ENCODE results near the gene LRRK2. TPM values are rescaled to one million over a fixed set of nuclear protein-coding genes. Genes with fewer than 3 reads are reported as not detected.

The LRRK2 gene
- total RNA-seq, 3 donors from 2014 or later = 11.1 to 30.9 (median 13.5) TPM

DNA sequence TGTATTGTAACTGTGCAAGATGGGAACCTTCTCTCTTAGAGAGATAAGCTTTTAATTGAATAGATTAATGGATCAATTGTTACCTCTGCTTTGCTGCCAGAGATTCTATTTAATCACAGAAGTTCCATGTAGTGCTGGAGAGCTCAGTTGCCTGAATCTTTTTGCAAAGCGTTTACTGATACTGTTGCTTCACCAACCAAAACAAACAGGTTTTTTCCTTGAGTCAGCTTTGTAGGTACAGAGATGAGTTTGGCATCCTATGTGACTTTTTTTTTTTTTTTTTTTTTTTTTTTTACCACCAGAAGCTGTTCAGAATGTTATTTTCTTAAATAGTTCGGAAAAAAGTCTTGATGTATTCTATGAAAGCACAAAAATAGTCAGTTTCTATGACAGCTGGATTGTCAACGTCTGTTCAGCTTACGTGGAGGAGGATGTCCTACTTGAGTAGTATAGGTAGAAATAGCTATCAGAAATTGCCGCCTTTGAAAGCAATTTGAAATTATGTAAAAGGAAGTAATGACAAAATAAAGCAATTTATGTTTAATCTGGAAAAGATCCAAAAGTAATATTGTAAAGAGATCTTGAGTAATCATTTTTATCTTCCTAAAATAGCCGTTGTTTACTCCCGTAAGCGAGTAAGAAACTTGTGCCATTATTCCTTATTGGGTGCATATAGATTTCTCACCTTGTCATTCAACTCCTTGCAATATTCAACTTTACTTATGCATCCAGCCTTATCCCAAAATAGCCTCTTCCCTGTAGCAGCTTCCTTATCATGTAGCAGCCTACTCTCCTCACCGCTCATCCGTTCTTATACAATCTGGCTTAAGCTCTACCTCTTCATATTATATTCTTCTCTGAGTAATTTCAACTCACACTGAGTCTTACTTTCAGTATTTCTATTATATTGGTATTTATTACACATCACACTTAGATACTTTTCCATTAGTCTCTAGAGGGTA is 5.2 kb downstream of the LRRK2 start:
- DNase-seq (ENCODE audit: low spot score in 2 of 2) = no peak
- intact Hi-C loops (cut with DNase I; ENCODE audit: low total_unique reads) = no loop called here
- Histone ChIP-seq H3K4me1 (no peaks in the 10 kb centered on the region), H3K9me3 (no peaks in the 10 kb centered on the region), H3K4me3 (no peak overlapping the region), H3K27ac (no peak overlapping the region), H3K27me3 (no peaks in the 10 kb centered on the region), H3K36me3 (no peaks in the 10 kb centered on the region)
- TF ChIP-seq POLR2A (IDR thresholded peaks at IDR 0.05) (no peak), CTCF (IDR thresholded peaks at IDR 0.05) (no peak), POLR2AphosphoS5 (IDR thresholded peaks at IDR 0.05) (no peak)

DNA sequence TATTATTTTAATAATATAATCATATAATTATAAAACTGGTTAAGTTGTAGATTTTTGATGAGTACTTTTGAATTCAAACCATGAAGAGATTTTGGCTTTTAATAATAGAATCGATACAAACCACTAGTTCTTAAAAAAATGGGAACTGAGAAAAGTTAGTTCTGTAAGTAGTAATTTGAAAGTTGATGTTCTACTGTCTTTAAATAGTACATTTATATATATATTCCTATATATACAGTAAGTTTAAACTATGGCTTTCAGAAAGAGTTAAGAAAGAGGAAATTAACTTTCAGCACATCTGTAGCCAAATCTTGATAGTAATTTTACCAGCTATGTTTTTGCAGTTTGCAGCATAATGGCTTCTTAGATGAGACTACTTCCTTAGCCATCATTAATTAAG is 7.8 kb downstream of the LRRK2 start:
- no peaks in the 10 kb centered on the region for H3K27me3 ChIP-seq
- H3K27ac ChIP-seq = no peak overlapping the region
- H3K4me1 ChIP-seq = no peaks in the 10 kb centered on the region
- no peaks in the 10 kb centered on the region for H3K9me3 ChIP-seq
- intact Hi-C loops (cut with DNase I; ENCODE audit: low total_unique reads) = no loop called here
- no peaks in the 10 kb centered on the region for H3K36me3 ChIP-seq
- H3K4me3 ChIP-seq = no peak overlapping the region
- no peak for DNase-seq (ENCODE audit: low spot score in 2 of 2)
- TF ChIP-seq CTCF (IDR thresholded peaks at IDR 0.05) (no peak), POLR2A (IDR thresholded peaks at IDR 0.05) (no peak), POLR2AphosphoS5 (IDR thresholded peaks at IDR 0.05) (no peak)

DNA sequence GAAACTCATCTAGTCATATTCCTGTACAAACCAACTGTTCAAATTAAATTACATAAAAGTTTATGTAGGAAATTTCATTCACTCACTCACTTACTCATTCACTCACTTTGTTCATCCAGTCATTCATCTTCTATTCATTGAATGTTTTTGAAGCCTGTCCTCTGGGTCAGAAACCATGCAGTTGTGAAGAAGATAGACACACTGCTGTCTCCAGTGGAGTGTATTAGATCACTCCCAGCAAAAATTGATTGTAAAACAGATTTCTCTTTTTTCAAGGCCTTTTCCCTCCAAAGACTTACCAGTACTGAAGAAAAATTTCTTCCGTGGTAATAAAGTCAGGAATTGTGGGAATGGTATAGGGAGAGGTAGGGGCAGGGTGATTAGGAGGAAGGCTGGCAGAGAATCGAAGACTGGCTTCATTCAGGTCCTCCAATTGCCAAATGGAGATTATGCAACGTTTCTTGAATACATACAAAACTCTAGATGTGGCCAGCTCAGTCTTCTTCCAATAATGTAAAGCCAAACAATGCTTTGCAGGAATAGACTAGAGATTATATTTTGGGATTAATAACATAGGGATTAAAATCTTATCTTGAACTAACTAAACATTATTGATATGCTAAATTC is 9.1 kb downstream of the LRRK2 start:
- H3K36me3 ChIP-seq = no peaks in the 10 kb centered on the region
- intact Hi-C loops (cut with DNase I; ENCODE audit: low total_unique reads) = no loop called here
- no peaks in the 10 kb centered on the region for H3K4me1 ChIP-seq
- H3K4me3 ChIP-seq = no peak overlapping the region
- no peaks in the 10 kb centered on the region for H3K9me3 ChIP-seq
- TF ChIP-seq CTCF (IDR thresholded peaks at IDR 0.05) (no peak), POLR2AphosphoS5 (IDR thresholded peaks at IDR 0.05) (no peak), POLR2A (IDR thresholded peaks at IDR 0.05) (no peak)
- no peak for DNase-seq (ENCODE audit: low spot score in 2 of 2)
- no peak overlapping the region for H3K27ac ChIP-seq
- H3K27me3 ChIP-seq = no peaks in the 10 kb centered on the region

DNA sequence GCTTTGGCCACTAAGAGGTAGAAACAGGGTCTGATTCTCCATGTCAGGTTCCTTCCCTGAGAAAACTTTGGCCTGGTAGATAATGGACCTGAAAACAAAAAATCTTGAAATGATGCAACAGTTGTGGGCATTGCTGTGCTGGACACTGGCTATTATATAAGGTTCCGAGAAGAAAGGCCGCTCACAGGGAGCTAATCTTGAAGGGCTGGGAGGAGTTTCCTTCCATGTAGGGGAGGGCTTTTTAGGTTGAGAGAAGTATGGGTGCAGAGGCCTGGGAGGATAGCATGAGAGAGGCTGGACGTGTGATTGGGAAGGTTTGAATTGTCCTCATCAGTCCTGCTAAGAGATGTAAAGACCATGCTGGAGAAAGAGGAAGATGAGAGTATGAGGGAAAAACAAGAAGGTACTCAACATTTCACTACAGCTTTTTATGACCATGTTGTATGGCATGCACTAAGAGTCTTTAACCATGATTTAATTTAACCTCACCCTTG is 11.6 kb downstream of the LRRK2 start:
- no peaks in the 10 kb centered on the region for H3K36me3 ChIP-seq

More for the DNA sequence above, 11.6 kb downstream of the LRRK2 start:
- Histone ChIP-seq H3K9me3 (no peaks in the 10 kb centered on the region), H3K4me3 (no peak overlapping the region), H3K27ac (no peak overlapping the region), H3K27me3 (no peaks in the 10 kb centered on the region), H3K4me1 (no peaks in the 10 kb centered on the region)
- no peak for TF ChIP-seq POLR2AphosphoS5 (IDR thresholded peaks at IDR 0.05)
- no peak for TF ChIP-seq POLR2A (IDR thresholded peaks at IDR 0.05)
- no peak for TF ChIP-seq CTCF (IDR thresholded peaks at IDR 0.05)
- DNase-seq (ENCODE audit: low spot score in 2 of 2) = no peak
- intact Hi-C loops (cut with DNase I; ENCODE audit: low total_unique reads) = no loop called here
